ENCODE measurements around the gene ECPAS. TPM values are rescaled to one million over a fixed set of nuclear protein-coding genes. Genes with fewer than 3 reads are reported as not detected.
"Not testable (repeated sequence)": the region's sequence is repeated elsewhere in the genome, so short reads cannot be mapped to it uniquely, and the experiment has no call there.

Gene ECPAS
- total and polyA plus RNA-seq, 2 donors (not counting 1 experiment from before 2014, with no cell fraction given): 12.9 to 69.5 TPM

- no peak overlapping the region for H2AFZ ChIP-seq (ENCODE audit: insufficient read depth, low read depth, low read length, poor library complexity, severe bottlenecking)
- no peaks in the 10 kb centered on the region for H3K4me1 ChIP-seq (ENCODE audit: control insufficient read depth in 2 of 2, insufficient read depth in 2 of 2, low read length in 2 of 2)
- ChIA-PET POLR2A (no interaction called here), CTCF (interaction anchor here (0.6 kb wide), 1 partner anchor 58 kb away, joined by 4 read pairs; no protein-coding TSS in a partner anchor)
- H3K36me3 ChIP-seq (replicated peaks in 1 of 2; ENCODE audit: control extremely low read depth in 1 of 2, control insufficient read depth in 1 of 2, extremely low read depth in 1 of 2, insufficient read depth in 2 of 2, low read length in 1 of 2): no peaks in the 10 kb centered on the region
- ATAC-seq (ENCODE audit: low read depth) (no peak), DNase-seq (no peak)
- H3K4me3 Mint-ChIP-seq: no peak overlapping the region
- intact Hi-C loops (cut with micrococcal nuclease): no loop called here
- no peaks in the 10 kb centered on the region for H3K4me1 Mint-ChIP-seq
- H3K27me3 Mint-ChIP-seq: peaks cover 6% of the 10 kb centered on the region
- H3K9me3 ChIP-seq (ENCODE audit: control extremely low read depth in 1 of 3, control insufficient read depth in 2 of 3, insufficient read depth in 1 of 3, low read length in 2 of 3): no peaks in the 10 kb centered on the region
- no peak overlapping the region for H3K4me2 ChIP-seq (replicated peaks; ENCODE audit: low read depth, low read length, poor library complexity, severe bottlenecking)
- no peaks in the 10 kb centered on the region for H3K9me3 Mint-ChIP-seq (ENCODE audit: insufficient read depth)
- H3K4me3 ChIP-seq (ENCODE audit: control extremely low read depth in 1 of 5, extremely low read depth in 1 of 5, insufficient read depth in 1 of 5, low read depth in 2 of 5, low read length in 4 of 5): no peak overlapping the region
- no peaks in the 10 kb centered on the region for H4K20me1 ChIP-seq (ENCODE audit: control insufficient read depth, insufficient read depth, low read length, poor library complexity, severe bottlenecking)
- no peaks in the 10 kb centered on the region for H3K79me2 ChIP-seq (ENCODE audit: control insufficient read depth, insufficient read depth, low read length)
- H3K27ac Mint-ChIP-seq: no peak overlapping the region
- no peak overlapping the region for H3K27ac ChIP-seq (ENCODE audit: low read length in 2 of 2)
- H3K9ac ChIP-seq (ENCODE audit: low read length): no peak overlapping the region
- TF ChIP-seq EZH2 (IDR thresholded peaks at IDR 0.05; ENCODE audit: borderline replicate concordance, insufficient read depth, low read depth, low read length, poor library complexity, severe bottlenecking): no peak
- TF ChIP-seq CTCF (IDR thresholded peaks at IDR 0.05): no peak
- H3K27me3 ChIP-seq (replicated peaks in 1 of 4; ENCODE audit: control extremely low read depth in 1 of 4, control insufficient read depth in 3 of 4, insufficient read depth in 4 of 4, low read length in 3 of 4): no peaks in the 10 kb centered on the region
- no CpG with 5 or more reads among the region's 5 CpGs for WGBS (ENCODE audit: insufficient coverage)
Observed at GRCh38 chr9:111349766-111350165, 134.4 kb downstream of the ECPAS start.

- H2AFZ ChIP-seq (ENCODE audit: insufficient read depth, low read depth, low read length, poor library complexity, severe bottlenecking): no peak overlapping the region
- H3K27ac Mint-ChIP-seq: no peak overlapping the region
- H3K79me2 ChIP-seq (ENCODE audit: control insufficient read depth, insufficient read depth, low read length): no peaks in the 10 kb centered on the region
- H3K4me1 ChIP-seq (ENCODE audit: control insufficient read depth in 2 of 2, insufficient read depth in 2 of 2, low read length in 2 of 2): no peaks in the 10 kb centered on the region
- H3K4me3 ChIP-seq (ENCODE audit: control extremely low read depth in 1 of 5, extremely low read depth in 1 of 5, insufficient read depth in 1 of 5, low read depth in 2 of 5, low read length in 4 of 5): no peak overlapping the region
- DNase-seq (no peak), ATAC-seq (ENCODE audit: low read depth) (no peak)
- WGBS (ENCODE audit: insufficient coverage): 79% methylated on average over 4 of the region's 4 CpGs
- no peaks in the 10 kb centered on the region for H4K20me1 ChIP-seq (ENCODE audit: control insufficient read depth, insufficient read depth, low read length, poor library complexity, severe bottlenecking)
- H3K9me3 Mint-ChIP-seq (ENCODE audit: insufficient read depth): no peaks in the 10 kb centered on the region
- no peak for TF ChIP-seq CTCF (IDR thresholded peaks at IDR 0.05)
- no peak for TF ChIP-seq EZH2 (IDR thresholded peaks at IDR 0.05; ENCODE audit: borderline replicate concordance, insufficient read depth, low read depth, low read length, poor library complexity, severe bottlenecking)
- no peaks in the 10 kb centered on the region for H3K9me3 ChIP-seq (ENCODE audit: control extremely low read depth in 1 of 3, control insufficient read depth in 2 of 3, insufficient read depth in 1 of 3, low read length in 2 of 3)
- H3K27ac ChIP-seq (ENCODE audit: low read length in 2 of 2): no peak overlapping the region
- no peaks in the 10 kb centered on the region for H3K27me3 ChIP-seq (replicated peaks in 1 of 4; ENCODE audit: control extremely low read depth in 1 of 4, control insufficient read depth in 3 of 4, insufficient read depth in 4 of 4, low read length in 3 of 4)
- ChIA-PET POLR2A (no interaction called here), CTCF (no interaction called here)
- intact Hi-C loops (cut with micrococcal nuclease): no loop called here
- H3K4me3 Mint-ChIP-seq: no peak overlapping the region
- no peak overlapping the region for H3K4me2 ChIP-seq (replicated peaks; ENCODE audit: low read depth, low read length, poor library complexity, severe bottlenecking)
- no peaks in the 10 kb centered on the region for H3K4me1 Mint-ChIP-seq
- peaks cover 10% of the 10 kb centered on the region for H3K27me3 Mint-ChIP-seq
- no peaks in the 10 kb centered on the region for H3K36me3 ChIP-seq (replicated peaks in 1 of 2; ENCODE audit: control extremely low read depth in 1 of 2, control insufficient read depth in 1 of 2, extremely low read depth in 1 of 2, insufficient read depth in 2 of 2, low read length in 1 of 2)
- no peak overlapping the region for H3K9ac ChIP-seq (ENCODE audit: low read length)
Observed at GRCh38 chr9:111348821-111349271, 135.3 kb downstream of the ECPAS start.

- H3K27ac ChIP-seq (ENCODE audit: low read length in 2 of 2); intact Hi-C loops (cut with micrococcal nuclease); H3K79me2 ChIP-seq (ENCODE audit: control insufficient read depth, insufficient read depth, low read length); ATAC-seq (ENCODE audit: low read depth); H3K4me3 ChIP-seq (ENCODE audit: control extremely low read depth in 1 of 5, extremely low read depth in 1 of 5, insufficient read depth in 1 of 5, low read depth in 2 of 5, low read length in 4 of 5); H3K9me3 Mint-ChIP-seq (ENCODE audit: insufficient read depth); H3K9ac ChIP-seq (ENCODE audit: low read length); CTCF ChIA-PET; H4K20me1 ChIP-seq (ENCODE audit: control insufficient read depth, insufficient read depth, low read length, poor library complexity, severe bottlenecking); H3K4me1 ChIP-seq (ENCODE audit: control insufficient read depth in 2 of 2, insufficient read depth in 2 of 2, low read length in 2 of 2); H2AFZ ChIP-seq (ENCODE audit: insufficient read depth, low read depth, low read length, poor library complexity, severe bottlenecking); H3K9me3 ChIP-seq (ENCODE audit: control extremely low read depth in 1 of 3, control insufficient read depth in 2 of 3, insufficient read depth in 1 of 3, low read length in 2 of 3); H3K27me3 ChIP-seq (replicated peaks in 1 of 4; ENCODE audit: control extremely low read depth in 1 of 4, control insufficient read depth in 3 of 4, insufficient read depth in 4 of 4, low read length in 3 of 4); H3K36me3 ChIP-seq (replicated peaks in 1 of 2; ENCODE audit: control extremely low read depth in 1 of 2, control insufficient read depth in 1 of 2, extremely low read depth in 1 of 2, insufficient read depth in 2 of 2, low read length in 1 of 2); H3K27ac Mint-ChIP-seq; H3K4me2 ChIP-seq (replicated peaks; ENCODE audit: low read depth, low read length, poor library complexity, severe bottlenecking); DNase-seq; POLR2A ChIA-PET; H3K4me3 Mint-ChIP-seq: not testable (repeated sequence)
- peaks cover 11% of the 10 kb centered on the region for H3K4me1 Mint-ChIP-seq
- WGBS (ENCODE audit: insufficient coverage): 92% methylated on average over 2 of the region's 5 CpGs
- peaks cover 31% of the 10 kb centered on the region for H3K27me3 Mint-ChIP-seq
Observed at GRCh38 chr9:111334318-111334863, 149.8 kb downstream of the ECPAS start.

Measured in B cell (primary cell).